Colon (tissue), 2 donors: ENCODE data around the gene GFOD1.
"Not testable (repeated sequence)": the region's sequence is repeated elsewhere in the genome, so short reads cannot be mapped to it uniquely, and the experiment has no call there.

Experiments
- FAIRE-seq: peaks from 2 replicates; lab custom pipeline; 2012; peaks lifted over from hg19 to GRCh38; lab: Jason Lieb, UNC
- donor health status: control.
- donor health status: control.

GFOD1 gene

GRCh38 chr6:13441778-13442177 is 45.6 kb downstream of the GFOD1 start:
- FAIRE-seq = no peak

GRCh38 chr6:13439644-13440043 is 47.8 kb downstream of the GFOD1 start:
- FAIRE-seq = no peak

GRCh38 chr6:13438126-13438525 is 49.3 kb downstream of the GFOD1 start:
- no peak for FAIRE-seq

GRCh38 chr6:13437218-13437996 is 50.0 kb downstream of the GFOD1 start:
- no peak for FAIRE-seq

- FAIRE-seq = no peak
These were observed 50.8 kb downstream of the GFOD1 start for GRCh38 chr6:13436399-13437217.

- no peak for FAIRE-seq
These were observed 51.7 kb downstream of the GFOD1 start for GRCh38 chr6:13435477-13436246.

GRCh38 chr6:13434777-13435176 is 52.6 kb downstream of the GFOD1 start:
- FAIRE-seq = no peak

GRCh38 chr6:13434135-13434775 is 53.1 kb downstream of the GFOD1 start:
- FAIRE-seq = not testable (repeated sequence)

- no peak for FAIRE-seq
These were observed 53.7 kb downstream of the GFOD1 start for GRCh38 chr6:13433709-13434121.

- no peak for FAIRE-seq
These were observed 54.7 kb downstream of the GFOD1 start for GRCh38 chr6:13432526-13433184.

- no peak for FAIRE-seq
These were observed 55.4 kb downstream of the GFOD1 start for GRCh38 chr6:13431861-13432465.

- FAIRE-seq = no peak
These were observed 56.2 kb downstream of the GFOD1 start for GRCh38 chr6:13431059-13431656.

GRCh38 chr6:13429406-13429753 is 58.0 kb downstream of the GFOD1 start:
- no peak for FAIRE-seq

- no peak for FAIRE-seq
These were observed 58.6 kb downstream of the GFOD1 start for GRCh38 chr6:13428583-13429405.

- no peak for FAIRE-seq
These were observed 59.4 kb downstream of the GFOD1 start for GRCh38 chr6:13427801-13428582.

- FAIRE-seq = no peak
These were observed 60.1 kb downstream of the GFOD1 start for GRCh38 chr6:13427316-13427715.

- no peak for FAIRE-seq
These were observed 61.2 kb downstream of the GFOD1 start for GRCh38 chr6:13425943-13426931.
